Trophoblast cell (in vitro differentiated cells and primary cell): ENCODE results near the gene DNAH3.

Experiments used
- DNase-seq, 2 donors: peaks; one replicate each; pipeline ENCODE4 v3.0.0-alpha.2; 2016
- H2AFZ ChIP-seq: 2 replicates; pipeline ENCODE4 v1.6.1; 2013; ENCODE audit warnings: low read length, moderate library complexity, mild to moderate bottlenecking; ENCODE audit not compliant: insufficient read depth, poor library complexity
- H2AK5ac ChIP-seq: 2 replicates; pipeline ENCODE4 v1.6.1; 2013; ENCODE audit warnings: mild to moderate bottlenecking, low read length
- H2BK120ac ChIP-seq: 2 replicates; pipeline ENCODE4 v1.6.1; 2013; ENCODE audit warnings: low read length, mild to moderate bottlenecking, moderate library complexity; ENCODE audit not compliant: insufficient read depth, poor library complexity
- H2BK12ac ChIP-seq: 2 replicates; pipeline ENCODE4 v1.6.1; 2013; ENCODE audit warnings: mild to moderate bottlenecking, low read length, moderate library complexity
- H2BK5ac ChIP-seq: 2 replicates; pipeline ENCODE4 v1.6.1; 2013; ENCODE audit warnings: low read length, low read depth, moderate library complexity, mild to moderate bottlenecking; ENCODE audit not compliant: poor library complexity
- H3K14ac ChIP-seq: 2 replicates; pipeline ENCODE4 v1.6.1; 2013; ENCODE audit warnings: mild to moderate bottlenecking, low read length
- H3K18ac ChIP-seq: 2 replicates; pipeline ENCODE4 v1.6.1; 2013; ENCODE audit warnings: mild to moderate bottlenecking, low read length
- H3K23ac ChIP-seq: 2 replicates; pipeline ENCODE4 v1.6.1; 2013; ENCODE audit warnings: low read length
- H3K27ac ChIP-seq: 2 replicates; pipeline ENCODE4 v1.5.1; 2013; ENCODE audit warnings: low read depth, mild to moderate bottlenecking, inconsistent platforms, low read length, moderate library complexity
- H3K27me3 ChIP-seq: 2 replicates; pipeline ENCODE4 v1.6.1; 2013; ENCODE audit warnings: inconsistent platforms, mild to moderate bottlenecking, low read length, moderate library complexity; ENCODE audit not compliant: insufficient read depth
- H3K36me3 ChIP-seq, 2 experiments: 1 replicate in 1 of 2; 2 replicates in 1 of 2; pipeline ENCODE4 v1.6.1; 2013; ENCODE audit warnings: low read length in 2 of 2, mild to moderate bottlenecking in 2 of 2, moderate library complexity in 1 of 2; ENCODE audit not compliant: insufficient read depth in 2 of 2, control insufficient read depth in 1 of 2
- H3K4ac ChIP-seq: 2 replicates; pipeline ENCODE4 v1.6.1; 2013; ENCODE audit warnings: low read depth, mild to moderate bottlenecking, low read length, moderate library complexity
- H3K4me1 ChIP-seq, 2 experiments: 1 replicate in 1 of 2; 2 replicates in 1 of 2; pipeline ENCODE4 v1.6.1; 2013; ENCODE audit warnings: low read length in 2 of 2, mild to moderate bottlenecking in 2 of 2, moderate library complexity in 1 of 2; ENCODE audit not compliant: insufficient read depth in 2 of 2, control insufficient read depth in 1 of 2
- H3K4me2 ChIP-seq: 2 replicates; pipeline ENCODE4 v1.6.1; 2013; ENCODE audit warnings: inconsistent platforms, mild to moderate bottlenecking, low read length, moderate library complexity
- H3K4me3 ChIP-seq: 2 replicates; pipeline ENCODE4 v1.5.1; 2013; ENCODE audit warnings: mild to moderate bottlenecking, low read depth, low read length, inconsistent platforms
- H3K79me1 ChIP-seq: one replicate; pipeline ENCODE4 v1.6.1; 2013; ENCODE audit warnings: low read length
- H3K79me2 ChIP-seq: 2 replicates; pipeline ENCODE4 v1.6.1; 2013; ENCODE audit warnings: low read length, mild to moderate bottlenecking; ENCODE audit not compliant: control insufficient read depth, insufficient read depth, poor library complexity
- H3K9ac ChIP-seq: 2 replicates; pipeline ENCODE4 v1.6.1; 2013; ENCODE audit warnings: mild to moderate bottlenecking, low read length
- H3K9me3 ChIP-seq: 2 replicates; pipeline ENCODE4 v1.6.1; 2013; ENCODE audit warnings: low read depth, mild to moderate bottlenecking, control low read depth, inconsistent platforms, low read length; ENCODE audit not compliant: insufficient read depth
- H4K12ac ChIP-seq: 2 replicates; pipeline ENCODE4 v1.6.1; 2013; ENCODE audit warnings: low read depth, mild to moderate bottlenecking, low read length, moderate library complexity
- H4K8ac ChIP-seq: 2 replicates; pipeline ENCODE4 v1.6.1; 2013; ENCODE audit warnings: low read depth, mild to moderate bottlenecking, low read length, moderate library complexity
- H4K91ac ChIP-seq: one replicate; pipeline ENCODE4 v1.6.1; 2013; ENCODE audit warnings: low read depth, mild to moderate bottlenecking, low read length, moderate library complexity
- WGBS: extraction: QIAGEN DNeasy Blood & Tissue Kit; methylation state at CpG from one replicate; pipeline ENCODE4 v1.1.7; 2013; ENCODE audit warnings: missing lambda C conversion rate; ENCODE audit not compliant: insufficient read length, insufficient coverage; ENCODE audit errors: extremely low coverage; 5-methylcytosine and 5-hydroxymethylcytosine counted together

DNAH3 gene

GRCh38 chr16:21072976-21073375 is 77.7 kb downstream of the DNAH3 start:
- H3K27me3 ChIP-seq: no peaks in the 10 kb centered on the region
- H2AK5ac ChIP-seq: no peak overlapping the region
- WGBS: no CpG with 5 or more reads among the region's 1 CpG
- no peak overlapping the region for H2BK5ac ChIP-seq
- no peak overlapping the region for H4K12ac ChIP-seq
- no peak overlapping the region for H3K18ac ChIP-seq
- H3K79me2 ChIP-seq: no peaks in the 10 kb centered on the region
- H3K4me2 ChIP-seq: no peak overlapping the region
- H4K8ac ChIP-seq: no peak overlapping the region
- no peak overlapping the region for H3K4me3 ChIP-seq
- no peak overlapping the region for H3K27ac ChIP-seq
- no peak overlapping the region for H4K91ac ChIP-seq
- no peaks in the 10 kb centered on the region for H3K9me3 ChIP-seq
- no peak overlapping the region for H2AFZ ChIP-seq
- no peaks in the 10 kb centered on the region for H3K79me1 ChIP-seq
- H3K14ac ChIP-seq: no peak overlapping the region
- no peak overlapping the region for H3K4ac ChIP-seq
- no peaks in the 10 kb centered on the region for H3K4me1 ChIP-seq
- H2BK120ac ChIP-seq: no peak overlapping the region
- H3K9ac ChIP-seq: no peak overlapping the region
- H3K23ac ChIP-seq: no peak overlapping the region
- no peak overlapping the region for H2BK12ac ChIP-seq
- DNase-seq: no peak
- H3K36me3 ChIP-seq: no peaks in the 10 kb centered on the region

GRCh38 chr16:21071741-21072140 is 78.9 kb downstream of the DNAH3 start:
- no peak overlapping the region for H3K4me2 ChIP-seq
- no peak overlapping the region for H2AFZ ChIP-seq
- H3K4me3 ChIP-seq: no peak overlapping the region
- H3K79me1 ChIP-seq: no peaks in the 10 kb centered on the region
- no peak overlapping the region for H3K9ac ChIP-seq
- no peaks in the 10 kb centered on the region for H3K36me3 ChIP-seq
- H4K91ac ChIP-seq: no peak overlapping the region
- H3K4me1 ChIP-seq: no peaks in the 10 kb centered on the region
- no peak overlapping the region for H3K23ac ChIP-seq
- H3K18ac ChIP-seq: no peak overlapping the region
- H2BK12ac ChIP-seq: no peak overlapping the region
- H3K79me2 ChIP-seq: no peaks in the 10 kb centered on the region
- no peak overlapping the region for H2BK5ac ChIP-seq
- no CpG with 5 or more reads among the region's 4 CpGs for WGBS
- no peaks in the 10 kb centered on the region for H3K9me3 ChIP-seq
- H2BK120ac ChIP-seq: no peak overlapping the region
- no peak overlapping the region for H2AK5ac ChIP-seq
- no peaks in the 10 kb centered on the region for H3K27me3 ChIP-seq
- H3K27ac ChIP-seq: no peak overlapping the region
- no peak for DNase-seq
- H4K12ac ChIP-seq: no peak overlapping the region
- no peak overlapping the region for H3K4ac ChIP-seq
- H3K14ac ChIP-seq: no peak overlapping the region
- no peak overlapping the region for H4K8ac ChIP-seq

GRCh38 chr16:21070564-21070963 is 80.1 kb downstream of the DNAH3 start:
- no peaks in the 10 kb centered on the region for H3K36me3 ChIP-seq

GRCh38 chr16:21069986-21070385 is 80.7 kb downstream of the DNAH3 start:
- DNase-seq: no peak
- no peak overlapping the region for H3K27ac ChIP-seq
- H3K4ac ChIP-seq: no peak overlapping the region
- H3K9me3 ChIP-seq: no peaks in the 10 kb centered on the region
- H2BK120ac ChIP-seq: no peak overlapping the region
- no peak overlapping the region for H2BK12ac ChIP-seq
- no peaks in the 10 kb centered on the region for H3K79me1 ChIP-seq
- H3K36me3 ChIP-seq: no peaks in the 10 kb centered on the region
- H3K9ac ChIP-seq: no peak overlapping the region
- H3K4me3 ChIP-seq: no peak overlapping the region
- no peak overlapping the region for H2AFZ ChIP-seq
- H3K4me1 ChIP-seq: no peaks in the 10 kb centered on the region
- no peaks in the 10 kb centered on the region for H3K79me2 ChIP-seq
- H2AK5ac ChIP-seq: no peak overlapping the region
- H3K27me3 ChIP-seq: no peaks in the 10 kb centered on the region
- no peak overlapping the region for H3K4me2 ChIP-seq
- H3K18ac ChIP-seq: no peak overlapping the region
- no peak overlapping the region for H3K14ac ChIP-seq
- no peak overlapping the region for H2BK5ac ChIP-seq
- no CpG with 5 or more reads among the region's 6 CpGs for WGBS
- H4K12ac ChIP-seq: no peak overlapping the region
- no peak overlapping the region for H3K23ac ChIP-seq
- H4K8ac ChIP-seq: no peak overlapping the region
- no peak overlapping the region for H4K91ac ChIP-seq

More at GRCh38 chr16:21070564-21070963, 80.1 kb downstream of the DNAH3 start:
- Histone ChIP-seq H3K23ac (no peak overlapping the region), H2AFZ (no peak overlapping the region), H4K91ac (no peak overlapping the region), H3K27ac (no peak overlapping the region), H3K9ac (no peak overlapping the region), H3K14ac (no peak overlapping the region), H3K79me1 (no peaks in the 10 kb centered on the region), H3K27me3 (no peaks in the 10 kb centered on the region), H3K4ac (no peak overlapping the region), H3K9me3 (no peaks in the 10 kb centered on the region), H3K4me3 (no peak overlapping the region), H4K8ac (no peak overlapping the region), H3K18ac (no peak overlapping the region), H2BK120ac (no peak overlapping the region), H3K4me2 (no peak overlapping the region), H3K4me1 (no peaks in the 10 kb centered on the region), H2AK5ac (no peak overlapping the region), H2BK5ac (no peak overlapping the region), H4K12ac (no peak overlapping the region), H2BK12ac (no peak overlapping the region), H3K79me2 (no peaks in the 10 kb centered on the region)
- WGBS: no CpG with 5 or more reads among the region's 4 CpGs
- DNase-seq: no peak
